Osteocyte (in vitro differentiated cells): ENCODE results near the gene HSPA4L. TPM values are rescaled to one million over a fixed set of nuclear protein-coding genes. Genes with fewer than 3 reads are reported as not detected.

Experiments used
- DNase-seq: peaks from one replicate; pipeline ENCODE4 v3.0.0; 2021; ENCODE audit warnings: mixed read lengths; ENCODE audit not compliant: unreplicated experiment; ENCODE audit errors: extremely low spot score
- H3K27ac Mint-ChIP-seq: one replicate; pipeline ENCODE4 v1.8.0; 2021; ENCODE audit warnings: mild to moderate bottlenecking, mixed read lengths; ENCODE audit not compliant: unreplicated experiment
- H3K27me3 Mint-ChIP-seq: one replicate; pipeline ENCODE4 v1.8.0; 2021; ENCODE audit warnings: mixed read lengths; ENCODE audit not compliant: unreplicated experiment
- H3K36me3 Mint-ChIP-seq: one replicate; pipeline ENCODE4 v1.8.0; 2021; ENCODE audit warnings: mixed read lengths; ENCODE audit not compliant: unreplicated experiment
- H3K4me1 Mint-ChIP-seq: one replicate; pipeline ENCODE4 v1.8.0; 2021; ENCODE audit warnings: mixed read lengths; ENCODE audit not compliant: unreplicated experiment
- H3K4me3 Mint-ChIP-seq: one replicate; pipeline ENCODE4 v1.8.0; 2021; ENCODE audit warnings: mild to moderate bottlenecking, moderate library complexity, mixed read lengths; ENCODE audit not compliant: unreplicated experiment
- H3K9me3 Mint-ChIP-seq: one replicate; pipeline ENCODE4 v1.8.0; 2021; ENCODE audit warnings: mixed read lengths; ENCODE audit not compliant: unreplicated experiment
- CTCF ChIP-seq: fragments of 200-600 bp; sonication (generic); IDR thresholded peaks from 2 replicates; pipeline ENCODE4 v1.5.0; 2021; ENCODE audit warnings: antibody characterized with exemption, mild to moderate bottlenecking, moderate library complexity
- total RNA-seq: library from RNA; stranded (reverse); gene quantifications from 2 replicates; pipeline ENCODE4 v1.2.1, GENCODE V29; 2021

The HSPA4L gene
- total RNA-seq, 1 donor from 2014 or later, result 2.5 TPM

- no peak for DNase-seq
- peaks cover 5% of the 10 kb centered on the region for H3K36me3 Mint-ChIP-seq
- H3K4me1 Mint-ChIP-seq, result no peaks in the 10 kb centered on the region
- H3K4me3 Mint-ChIP-seq, result no peak overlapping the region
- no peaks in the 10 kb centered on the region for H3K9me3 Mint-ChIP-seq
- H3K27me3 Mint-ChIP-seq, result no peaks in the 10 kb centered on the region
- no peak overlapping the region for H3K27ac Mint-ChIP-seq
- TF ChIP-seq CTCF, result no peak
These were observed 50.5 kb downstream of the HSPA4L start for GRCh38 chr4:127832585-127832984.

GRCh38 chr4:127843704-127844600 lies 61.8 kb downstream of the HSPA4L start:
- Mint-ChIP-seq H3K9me3 (peaks cover 26% of the 10 kb centered on the region), H3K27ac (no peak overlapping the region), H3K4me1 (no peaks in the 10 kb centered on the region), H3K36me3 (peaks cover 12% of the 10 kb centered on the region), H3K27me3 (no peaks in the 10 kb centered on the region), H3K4me3 (no peak overlapping the region)
- DNase-seq, result no peak
- no peak for TF ChIP-seq CTCF

- DNase-seq, result no peak
- peaks cover 16% of the 10 kb centered on the region for H3K36me3 Mint-ChIP-seq
- no peaks in the 10 kb centered on the region for H3K27me3 Mint-ChIP-seq
These were observed 62.5 kb downstream of the HSPA4L start for GRCh38 chr4:127844601-127845116.

DNA sequence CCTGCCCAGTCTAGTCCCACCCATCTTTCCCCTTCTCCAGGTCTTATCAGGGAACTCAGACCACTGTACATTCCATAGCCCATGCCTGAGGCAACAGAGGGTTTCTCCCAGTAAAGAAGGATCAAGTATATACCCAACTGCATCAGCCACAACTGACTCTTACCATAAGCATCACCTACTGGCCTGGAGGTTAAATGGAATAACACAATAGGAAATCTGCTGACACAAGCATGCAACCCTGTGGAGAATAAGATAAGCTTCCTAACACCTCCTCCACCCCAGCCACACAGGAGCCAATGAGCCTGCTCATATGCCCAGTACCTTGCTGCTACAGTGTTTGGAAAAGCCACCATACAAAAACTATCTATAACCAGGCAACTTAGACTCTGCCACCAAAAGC lies 63.9 kb downstream of the HSPA4L start:
- Mint-ChIP-seq H3K4me3 (no peak overlapping the region), H3K27me3 (no peaks in the 10 kb centered on the region), H3K36me3 (peaks cover 27% of the 10 kb centered on the region), H3K4me1 (no peaks in the 10 kb centered on the region), H3K27ac (no peak overlapping the region), H3K9me3 (peaks cover 43% of the 10 kb centered on the region)
- no peak for TF ChIP-seq CTCF
- DNase-seq, result no peak

More at GRCh38 chr4:127844601-127845116, 62.5 kb downstream of the HSPA4L start:
- Mint-ChIP-seq H3K27ac (no peak overlapping the region), H3K9me3 (peaks cover 30% of the 10 kb centered on the region), H3K4me1 (no peaks in the 10 kb centered on the region), H3K4me3 (no peak overlapping the region)
- no peak for TF ChIP-seq CTCF

DNA sequence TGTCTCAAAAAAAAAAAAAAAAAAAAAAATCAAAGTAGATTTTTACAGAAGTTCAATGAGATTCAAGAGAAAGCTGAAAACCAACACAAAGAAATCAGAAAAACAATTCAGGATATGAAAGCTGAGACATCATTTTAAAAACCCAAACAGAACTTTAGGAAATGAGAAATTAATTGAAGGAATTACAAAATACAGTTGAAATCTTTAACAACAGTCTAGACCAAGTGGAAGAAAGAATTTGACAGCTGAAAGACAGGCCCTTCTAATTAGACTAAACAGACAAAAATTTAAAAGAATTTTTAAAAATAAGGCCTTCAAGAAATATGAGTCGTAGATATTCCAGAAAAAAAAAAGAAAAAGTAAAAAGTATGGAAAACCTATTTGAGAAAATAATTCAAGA lies 64.6 kb downstream of the HSPA4L start:
- H3K4me3 Mint-ChIP-seq, result no peak overlapping the region
- peaks cover 27% of the 10 kb centered on the region for H3K36me3 Mint-ChIP-seq
- no peak overlapping the region for H3K27ac Mint-ChIP-seq
- no peaks in the 10 kb centered on the region for H3K27me3 Mint-ChIP-seq
- H3K4me1 Mint-ChIP-seq, result no peaks in the 10 kb centered on the region
- peaks cover 48% of the 10 kb centered on the region for H3K9me3 Mint-ChIP-seq
- DNase-seq, result no peak
- TF ChIP-seq CTCF, result no peak
